ENCODE results near the gene ABLIM2.
A peak's percentile ranks its signal among the peaks of the same experiment; 100 is the strongest.

ABLIM2 gene

GRCh38 chr4:8083086-8083825, 75.4 kb downstream of the ABLIM2 start:
- no peaks in the 10 kb centered on the region for H3K27me3 ChIP-seq (ENCODE audit: insufficient read depth, poor library complexity, severe bottlenecking)
- H3K36me3 ChIP-seq (ENCODE audit: low read depth): no peaks in the 10 kb centered on the region
- no peak for ATAC-seq (ENCODE audit: low read depth)
- H3K4me3 ChIP-seq (ENCODE audit: severe bottlenecking): no peak overlapping the region
- no peaks in the 10 kb centered on the region for H3K4me1 ChIP-seq (ENCODE audit: insufficient read depth, poor library complexity, severe bottlenecking)
- H3K9me3 ChIP-seq (ENCODE audit: severe bottlenecking): no peaks in the 10 kb centered on the region
- DNase-seq (ENCODE audit: low spot score): no peak
- H3K27ac ChIP-seq (ENCODE audit: poor library complexity, severe bottlenecking): no peak overlapping the region
- no peak for TF ChIP-seq CTCF (IDR thresholded peaks at IDR 0.05; ENCODE audit: poor library complexity, severe bottlenecking)

GRCh38 chr4:8082517-8083055, 76.0 kb downstream of the ABLIM2 start:
- no peak overlapping the region for H3K4me3 ChIP-seq (ENCODE audit: severe bottlenecking)
- no peak for TF ChIP-seq CTCF (IDR thresholded peaks at IDR 0.05; ENCODE audit: poor library complexity, severe bottlenecking)
- no peaks in the 10 kb centered on the region for H3K4me1 ChIP-seq (ENCODE audit: insufficient read depth, poor library complexity, severe bottlenecking)
- H3K9me3 ChIP-seq (ENCODE audit: severe bottlenecking): no peaks in the 10 kb centered on the region
- no peak overlapping the region for H3K27ac ChIP-seq (ENCODE audit: poor library complexity, severe bottlenecking)
- H3K27me3 ChIP-seq (ENCODE audit: insufficient read depth, poor library complexity, severe bottlenecking): no peaks in the 10 kb centered on the region
- ATAC-seq (ENCODE audit: low read depth) (no peak), DNase-seq (ENCODE audit: low spot score) (no peak)
- no peaks in the 10 kb centered on the region for H3K36me3 ChIP-seq (ENCODE audit: low read depth)

- no peak overlapping the region for H3K27ac ChIP-seq (ENCODE audit: poor library complexity, severe bottlenecking)
- H3K4me1 ChIP-seq (ENCODE audit: insufficient read depth, poor library complexity, severe bottlenecking): no peaks in the 10 kb centered on the region
- H3K36me3 ChIP-seq (ENCODE audit: low read depth): no peaks in the 10 kb centered on the region
- TF ChIP-seq CTCF (IDR thresholded peaks at IDR 0.05; ENCODE audit: poor library complexity, severe bottlenecking): no peak
- ATAC-seq (ENCODE audit: low read depth) (no peak), DNase-seq (ENCODE audit: low spot score) (no peak)
- no peaks in the 10 kb centered on the region for H3K9me3 ChIP-seq (ENCODE audit: severe bottlenecking)
- H3K4me3 ChIP-seq (ENCODE audit: severe bottlenecking): no peak overlapping the region
- no peaks in the 10 kb centered on the region for H3K27me3 ChIP-seq (ENCODE audit: insufficient read depth, poor library complexity, severe bottlenecking)
Observed at GRCh38 chr4:8081621-8082516, 76.7 kb downstream of the ABLIM2 start.

GRCh38 chr4:8081171-8081570, 77.4 kb downstream of the ABLIM2 start:
- Histone ChIP-seq H3K27me3 (ENCODE audit: insufficient read depth, poor library complexity, severe bottlenecking) (no peaks in the 10 kb centered on the region), H3K36me3 (ENCODE audit: low read depth) (no peaks in the 10 kb centered on the region), H3K4me3 (ENCODE audit: severe bottlenecking) (no peak overlapping the region), H3K4me1 (ENCODE audit: insufficient read depth, poor library complexity, severe bottlenecking) (no peaks in the 10 kb centered on the region), H3K27ac (ENCODE audit: poor library complexity, severe bottlenecking) (no peak overlapping the region), H3K9me3 (ENCODE audit: severe bottlenecking) (no peaks in the 10 kb centered on the region)
- DNase-seq (ENCODE audit: low spot score) (peak; percentile 47), ATAC-seq (ENCODE audit: low read depth) (no peak)
- no peak for TF ChIP-seq CTCF (IDR thresholded peaks at IDR 0.05; ENCODE audit: poor library complexity, severe bottlenecking)
